Colonic mucosa (tissue), 4 donors: ENCODE measurements around the gene LSM14A. TPM values are rescaled to one million over a fixed set of nuclear protein-coding genes. Genes with fewer than 3 reads are reported as not detected.

Experiments used
- DNase-seq: peaks from one replicate; pipeline ENCODE4 v3.0.0-alpha.2; 2020
- H3K27ac ChIP-seq: fragments of 200-600 bp; one replicate; pipeline ENCODE4 v1.8.0; 2021
- H3K27me3 ChIP-seq: fragments of 200-600 bp; one replicate; pipeline ENCODE4 v1.8.0; 2021
- H3K36me3 ChIP-seq: fragments of 200-600 bp; one replicate; pipeline ENCODE4 v1.8.0; 2021
- H3K4me1 ChIP-seq: fragments of 200-600 bp; one replicate; pipeline ENCODE4 v1.8.0; 2021; ENCODE audit warnings: mild to moderate bottlenecking
- H3K4me3 ChIP-seq: fragments of 200-600 bp; one replicate; pipeline ENCODE4 v1.8.0; 2021
- H3K9ac ChIP-seq, 2 donors: one replicate each; pipeline ENCODE4 v1.7.0; 2013; ENCODE audit warnings: control low read depth in 2 of 2, low read depth in 2 of 2, low read length in 2 of 2
- H3K9me3 ChIP-seq: fragments of 200-600 bp; one replicate; pipeline ENCODE4 v1.8.0; 2021
- intact Hi-C: fragments of 100-400 bp; cut with DNase I; formaldehyde crosslinking; loops from one replicate; pipeline ENCODE4 v1.14.1; 2022
- total RNA-seq, 2 donors: library from RNA; stranded (reverse); fragmentation: NEBNext Ultra II Directional in 1 of 2; extraction: Animal tissue kit (Norgen Biotek cat#: 25700) in 1 of 2; gene quantifications; one replicate each; pipeline ENCODE4 v1.2.1, GENCODE V29; 2021
- TF ChIP-seq, protein P1 (sequence below): fragments of 200-600 bp; IDR thresholded peaks from one replicate; pipeline ENCODE4 v1.8.0; 2022; ENCODE audit warnings: antibody characterized with exemption, mild to moderate bottlenecking
- donor health status: healthy.
- donor health status: DM: no; HTN: no; CAD: no.
- donor health status: DM: no; HTN: no; CAD: no.

Gene LSM14A
- total RNA-seq, 2 donors from 2014 or later = 80.5 to 105 TPM

DNA sequence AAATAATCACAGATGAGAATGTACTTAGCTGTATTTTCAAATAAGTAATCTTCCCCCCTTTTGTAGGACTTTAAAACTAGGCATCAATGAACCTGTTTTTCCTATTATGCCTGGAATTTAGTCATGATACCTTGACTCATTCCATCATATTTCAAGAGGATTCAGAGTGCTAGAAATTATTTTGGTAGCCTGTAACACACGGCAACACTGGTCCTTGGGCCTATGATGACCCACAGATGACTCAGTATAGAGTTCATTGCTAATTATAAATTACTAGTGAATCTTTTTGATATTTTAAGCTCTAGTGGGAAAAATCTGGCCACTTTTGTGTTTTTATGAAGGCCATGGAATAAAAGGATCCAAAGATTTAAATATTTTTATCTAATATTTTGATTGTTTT, 56.0 kb downstream of the LSM14A start:
- TF ChIP-seq, protein P1, sequence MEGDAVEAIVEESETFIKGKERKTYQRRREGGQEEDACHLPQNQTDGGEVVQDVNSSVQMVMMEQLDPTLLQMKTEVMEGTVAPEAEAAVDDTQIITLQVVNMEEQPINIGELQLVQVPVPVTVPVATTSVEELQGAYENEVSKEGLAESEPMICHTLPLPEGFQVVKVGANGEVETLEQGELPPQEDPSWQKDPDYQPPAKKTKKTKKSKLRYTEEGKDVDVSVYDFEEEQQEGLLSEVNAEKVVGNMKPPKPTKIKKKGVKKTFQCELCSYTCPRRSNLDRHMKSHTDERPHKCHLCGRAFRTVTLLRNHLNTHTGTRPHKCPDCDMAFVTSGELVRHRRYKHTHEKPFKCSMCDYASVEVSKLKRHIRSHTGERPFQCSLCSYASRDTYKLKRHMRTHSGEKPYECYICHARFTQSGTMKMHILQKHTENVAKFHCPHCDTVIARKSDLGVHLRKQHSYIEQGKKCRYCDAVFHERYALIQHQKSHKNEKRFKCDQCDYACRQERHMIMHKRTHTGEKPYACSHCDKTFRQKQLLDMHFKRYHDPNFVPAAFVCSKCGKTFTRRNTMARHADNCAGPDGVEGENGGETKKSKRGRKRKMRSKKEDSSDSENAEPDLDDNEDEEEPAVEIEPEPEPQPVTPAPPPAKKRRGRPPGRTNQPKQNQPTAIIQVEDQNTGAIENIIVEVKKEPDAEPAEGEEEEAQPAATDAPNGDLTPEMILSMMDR = no peak
- intact Hi-C loops = no loop called here

DNA sequence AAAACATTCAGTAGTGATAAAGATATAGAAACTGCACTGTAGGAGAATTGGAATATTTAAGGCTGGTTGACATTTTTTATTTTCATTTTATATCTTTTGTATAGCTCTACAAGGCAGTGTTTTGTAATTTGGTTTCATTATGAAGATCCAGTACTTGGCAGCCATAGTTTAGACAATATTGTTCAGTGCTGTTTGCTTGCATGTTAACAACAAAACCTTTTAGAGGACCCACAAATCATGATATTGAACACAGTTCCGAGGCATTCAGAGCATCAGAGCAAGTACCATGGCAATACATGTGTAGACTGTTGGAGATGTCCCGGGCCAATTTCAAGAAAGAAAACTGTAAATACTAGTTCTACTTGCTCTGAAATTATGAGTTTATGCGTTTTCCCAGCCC, 56.5 kb downstream of the LSM14A start:
- Histone ChIP-seq H3K27me3 (no peaks in the 10 kb centered on the region), H3K4me1 (no peaks in the 10 kb centered on the region), H3K4me3 (no peak overlapping the region), H3K9me3 (no peaks in the 10 kb centered on the region), H3K27ac (no peak overlapping the region), H3K9ac (no peak overlapping the region), H3K36me3 (no peaks in the 10 kb centered on the region)
- DNase-seq = no peak
- intact Hi-C loops = no loop called here
- TF ChIP-seq, protein P1 = no peak

More for the DNA sequence above, 56.0 kb downstream of the LSM14A start:
- Histone ChIP-seq H3K36me3 (peaks cover 3% of the 10 kb centered on the region), H3K27me3 (no peaks in the 10 kb centered on the region), H3K4me3 (no peak overlapping the region), H3K9me3 (no peaks in the 10 kb centered on the region), H3K4me1 (no peaks in the 10 kb centered on the region), H3K27ac (no peak overlapping the region), H3K9ac (no peak overlapping the region)
- DNase-seq = no peak

DNA sequence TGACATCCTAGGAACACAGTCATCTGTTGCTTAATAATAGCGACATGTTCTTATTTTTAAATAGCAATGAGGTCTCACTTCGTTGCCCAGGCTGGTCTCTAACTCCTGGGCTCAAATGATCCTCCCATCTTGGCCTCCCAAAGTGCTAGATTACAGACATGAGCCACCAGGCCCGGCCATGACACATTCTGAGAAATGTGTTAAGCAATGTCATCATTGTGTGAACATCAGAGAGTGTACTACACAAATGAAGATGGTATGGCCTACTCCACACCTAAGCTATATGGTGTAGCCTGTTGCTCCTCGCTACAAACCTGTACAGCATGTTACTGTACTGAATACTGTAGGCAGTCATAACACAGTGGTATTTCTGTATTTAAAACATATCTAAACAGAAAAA, 57.4 kb downstream of the LSM14A start:
- H3K36me3 ChIP-seq = no peaks in the 10 kb centered on the region
- no peak for DNase-seq
- no peak overlapping the region for H3K4me3 ChIP-seq
- H3K4me1 ChIP-seq = no peaks in the 10 kb centered on the region
- TF ChIP-seq, protein P1 = no peak
- H3K9me3 ChIP-seq = no peaks in the 10 kb centered on the region
- intact Hi-C loops = no loop called here
- H3K9ac ChIP-seq = no peak overlapping the region
- no peaks in the 10 kb centered on the region for H3K27me3 ChIP-seq
- H3K27ac ChIP-seq = no peak overlapping the region

DNA sequence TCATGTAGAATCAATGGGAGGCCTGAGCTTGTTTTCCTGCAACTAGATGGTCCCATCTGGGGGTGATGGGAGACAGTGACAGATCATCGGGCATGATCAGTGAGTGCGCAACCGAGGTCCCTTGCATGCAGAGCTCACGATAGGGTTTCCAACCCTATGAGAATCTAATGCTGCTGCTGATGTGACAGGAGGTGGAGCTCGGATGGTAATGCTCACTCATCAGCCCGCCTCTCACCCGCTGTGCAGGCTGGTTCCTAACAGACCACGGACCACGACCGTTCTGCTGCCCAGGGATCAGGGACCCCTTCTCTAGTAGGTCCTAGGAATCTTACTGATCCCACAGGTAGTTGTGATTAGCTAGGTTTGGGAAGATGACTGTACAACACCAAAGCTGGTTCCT, 58.5 kb downstream of the LSM14A start:
- TF ChIP-seq, protein P1 = no peak
- no peaks in the 10 kb centered on the region for H3K36me3 ChIP-seq
- no peaks in the 10 kb centered on the region for H3K4me1 ChIP-seq
- H3K9me3 ChIP-seq = no peaks in the 10 kb centered on the region
- intact Hi-C loops = no loop called here
- H3K9ac ChIP-seq = no peak overlapping the region
- DNase-seq = no peak
- no peaks in the 10 kb centered on the region for H3K27me3 ChIP-seq
- no peak overlapping the region for H3K27ac ChIP-seq
- no peak overlapping the region for H3K4me3 ChIP-seq

DNA sequence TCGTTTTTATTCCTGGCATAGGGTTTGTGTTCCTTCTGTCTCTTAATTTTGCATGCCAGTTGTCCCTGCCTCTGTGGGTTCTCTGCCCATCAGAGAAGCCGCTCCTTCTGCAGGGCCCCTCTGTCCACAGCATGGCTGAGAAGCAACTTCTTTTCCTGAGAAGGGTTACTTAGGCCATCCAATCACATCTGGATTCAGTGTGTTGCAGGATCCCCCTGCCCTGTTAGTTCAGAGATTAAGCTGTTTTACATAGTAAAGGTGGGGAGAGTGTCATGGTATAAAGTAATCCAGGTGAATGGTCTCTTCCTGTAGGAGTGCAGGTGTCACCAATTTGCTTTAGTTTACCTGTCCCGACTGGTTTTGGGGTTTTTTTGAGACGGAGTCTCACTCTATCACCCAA, 59.1 kb downstream of the LSM14A start:
- no peak overlapping the region for H3K9ac ChIP-seq
- no peak overlapping the region for H3K27ac ChIP-seq
- intact Hi-C loops = no loop called here
- no peaks in the 10 kb centered on the region for H3K27me3 ChIP-seq
- peaks cover 3% of the 10 kb centered on the region for H3K4me1 ChIP-seq
- TF ChIP-seq, protein P1 = no peak
- no peaks in the 10 kb centered on the region for H3K9me3 ChIP-seq
- H3K4me3 ChIP-seq = no peak overlapping the region
- H3K36me3 ChIP-seq = no peaks in the 10 kb centered on the region
- DNase-seq = no peak
